OCI-M1 (cell line): ENCODE results near the gene TXNDC16.

ENCODE experiments used
- DNase-seq: peaks from one replicate; lab custom pipeline; 2025; lab: John Stamatoyannopoulos, UW

Gene TXNDC16

GRCh38 chr14:52443506-52443905, 108.8 kb downstream of the TXNDC16 start:
- no peak for DNase-seq

- no peak for DNase-seq
Observed at GRCh38 chr14:52442602-52443001, 109.7 kb downstream of the TXNDC16 start.

GRCh38 chr14:52442166-52442565, 110.1 kb downstream of the TXNDC16 start:
- DNase-seq: peak; percentile 19

- no peak for DNase-seq
Observed at GRCh38 chr14:52439476-52439875, 112.8 kb downstream of the TXNDC16 start.

GRCh38 chr14:52434955-52435354, 117.3 kb downstream of the TXNDC16 start:
- no peak for DNase-seq

GRCh38 chr14:52430474-52430873, 121.8 kb downstream of the TXNDC16 start:
- DNase-seq: no peak

- DNase-seq: no peak
Observed at GRCh38 chr14:52429451-52429850, 122.9 kb downstream of the TXNDC16 start.

GRCh38 chr14:52427460-52427859, 124.8 kb downstream of the TXNDC16 start:
- no peak for DNase-seq

GRCh38 chr14:52422650-52423356, 129.5 kb downstream of the TXNDC16 start:
- peak; percentile 12 for DNase-seq

GRCh38 chr14:52417139-52417538, 135.2 kb downstream of the TXNDC16 start:
- no peak for DNase-seq

GRCh38 chr14:52413729-52414408, 138.4 kb downstream of the TXNDC16 start:
- no peak for DNase-seq

- DNase-seq: no peak
Observed at GRCh38 chr14:52412426-52412825, 139.9 kb downstream of the TXNDC16 start.

GRCh38 chr14:52405314-52405713, 147.0 kb downstream of the TXNDC16 start:
- no peak for DNase-seq

- DNase-seq: peak; percentile 7
Observed at GRCh38 chr14:52402812-52403526, 149.3 kb downstream of the TXNDC16 start.

GRCh38 chr14:52400846-52401245, 151.5 kb downstream of the TXNDC16 start:
- no peak for DNase-seq

GRCh38 chr14:52399921-52400595, 152.2 kb downstream of the TXNDC16 start:
- no peak for DNase-seq

- no peak for DNase-seq
Observed at GRCh38 chr14:52399104-52399503, 153.2 kb downstream of the TXNDC16 start.

GRCh38 chr14:52397844-52398243, 154.5 kb downstream of the TXNDC16 start:
- no peak for DNase-seq

GRCh38 chr14:52395728-52396127, 156.6 kb downstream of the TXNDC16 start:
- no peak for DNase-seq

GRCh38 chr14:52391881-52392615, 160.3 kb downstream of the TXNDC16 start:
- no peak for DNase-seq
